Stomach (tissue), 4 donors: ENCODE data around the gene GATM.

Experiments
- EP300 ChIP-seq: sonication (generic); formaldehyde crosslinking; IDR thresholded peaks from one replicate; pipeline ENCODE4 v1.6.1; 2017; ENCODE audit warnings: antibody characterized with exemption
- POLR2A ChIP-seq, 4 donors: fragments of 450-650 bp; IDR thresholded peaks; one replicate each; pipeline ENCODE4 v1.6.1; 2016; ENCODE audit warnings: antibody characterized with exemption in 4 of 4, control low read depth in 2 of 4, mild to moderate bottlenecking in 1 of 4, moderate library complexity in 1 of 4
- TF ChIP-seq, protein P1 (sequence below), 7 experiments: fragments of 450-650 bp in 4 of 7; fragments of 200-600 bp in 3 of 7; sonication (generic) in 3 of 7; IDR thresholded peaks; one replicate each; pipeline ENCODE4 v1.5.1; 2016 to 2019; ENCODE audit warnings: antibody characterized with exemption in 7 of 7, control low read depth in 2 of 7, mild to moderate bottlenecking in 1 of 7

DNA sequence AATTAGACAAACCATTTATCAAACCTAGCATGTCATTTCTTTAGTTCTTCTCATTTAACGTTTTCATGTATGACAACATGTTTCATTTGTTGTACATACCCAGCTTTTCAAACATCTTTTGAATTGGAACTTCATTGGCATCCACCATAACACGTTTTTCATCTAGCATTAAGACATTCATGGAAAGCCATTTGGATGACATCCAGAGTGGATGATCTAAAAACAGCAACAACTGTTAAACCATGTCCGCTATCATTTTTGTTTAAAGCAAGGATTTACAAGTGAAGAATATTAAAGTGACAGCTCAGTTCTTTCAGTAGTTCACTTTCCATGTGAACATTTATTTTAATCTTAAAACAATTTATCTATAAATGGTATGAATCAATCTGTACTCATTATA, 14.5 kb downstream of the GATM start:
- TF ChIP-seq POLR2A (IDR thresholded peaks at IDR 0.05) (no peak), EP300 (no peak)
- TF ChIP-seq, protein P1, sequence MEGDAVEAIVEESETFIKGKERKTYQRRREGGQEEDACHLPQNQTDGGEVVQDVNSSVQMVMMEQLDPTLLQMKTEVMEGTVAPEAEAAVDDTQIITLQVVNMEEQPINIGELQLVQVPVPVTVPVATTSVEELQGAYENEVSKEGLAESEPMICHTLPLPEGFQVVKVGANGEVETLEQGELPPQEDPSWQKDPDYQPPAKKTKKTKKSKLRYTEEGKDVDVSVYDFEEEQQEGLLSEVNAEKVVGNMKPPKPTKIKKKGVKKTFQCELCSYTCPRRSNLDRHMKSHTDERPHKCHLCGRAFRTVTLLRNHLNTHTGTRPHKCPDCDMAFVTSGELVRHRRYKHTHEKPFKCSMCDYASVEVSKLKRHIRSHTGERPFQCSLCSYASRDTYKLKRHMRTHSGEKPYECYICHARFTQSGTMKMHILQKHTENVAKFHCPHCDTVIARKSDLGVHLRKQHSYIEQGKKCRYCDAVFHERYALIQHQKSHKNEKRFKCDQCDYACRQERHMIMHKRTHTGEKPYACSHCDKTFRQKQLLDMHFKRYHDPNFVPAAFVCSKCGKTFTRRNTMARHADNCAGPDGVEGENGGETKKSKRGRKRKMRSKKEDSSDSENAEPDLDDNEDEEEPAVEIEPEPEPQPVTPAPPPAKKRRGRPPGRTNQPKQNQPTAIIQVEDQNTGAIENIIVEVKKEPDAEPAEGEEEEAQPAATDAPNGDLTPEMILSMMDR (IDR thresholded peaks at IDR 0.05): no peak
